Tongue (tissue), 2 donors: Measurements from ENCODE around the gene ARHGAP10. TPM values are rescaled to one million over a fixed set of nuclear protein-coding genes. Genes with fewer than 3 reads are reported as not detected.
A peak's percentile ranks its signal among the peaks of the same experiment; 100 is the strongest.

Experiments used
- DNase-seq: peaks from one replicate; pipeline ENCODE4 v3.0.0-alpha.2; 2015
- total RNA-seq: library from RNA; depleted of rRNA; stranded (reverse); fragments of >200 nt; gene quantifications from one replicate; pipeline ENCODE4 v1.2.3, GENCODE V29; 2014

Gene ARHGAP10
- total RNA-seq, 1 donor from 2014 or later: 87.4 TPM

DNA sequence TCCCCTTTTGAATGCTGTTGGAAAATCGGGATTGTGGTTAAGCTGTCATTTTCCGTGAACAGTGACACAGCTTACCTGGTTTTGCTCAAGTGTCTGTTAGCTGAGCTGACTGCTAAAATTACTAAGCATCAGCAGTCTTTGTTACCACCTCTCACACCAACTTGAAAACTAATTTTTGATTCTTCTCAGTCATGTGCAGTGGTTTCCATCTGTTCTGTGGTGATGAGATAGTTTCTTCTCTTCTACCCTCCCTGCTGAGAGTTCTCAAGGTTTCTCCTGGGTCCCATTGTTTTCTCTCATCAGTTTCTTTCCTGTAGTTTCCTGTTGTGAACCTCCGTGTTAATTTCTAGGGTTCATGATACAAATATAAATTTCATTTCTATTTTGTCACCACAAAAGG lies 225.6 kb downstream of the ARHGAP10 start:
- DNase-seq: no peak

DNA sequence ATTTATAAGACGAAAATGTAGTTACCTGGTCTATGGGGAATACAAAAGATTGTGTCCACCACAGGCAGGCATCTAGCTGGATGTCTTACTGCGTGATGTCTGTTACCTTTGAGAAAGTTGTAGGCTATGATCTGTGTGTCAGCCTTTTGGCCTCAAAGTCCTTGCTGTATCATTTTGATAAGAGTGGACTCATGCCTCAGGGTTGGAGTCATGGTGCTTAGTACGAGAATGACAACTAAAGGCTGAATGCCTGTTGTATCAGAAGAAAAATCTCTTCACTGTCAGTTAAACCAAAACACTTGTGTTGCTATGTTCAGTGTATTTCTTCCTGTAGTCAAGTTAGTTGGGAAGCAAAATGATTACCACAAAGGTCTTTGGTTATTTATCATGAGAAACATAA lies 226.2 kb downstream of the ARHGAP10 start:
- DNase-seq: no peak

DNA sequence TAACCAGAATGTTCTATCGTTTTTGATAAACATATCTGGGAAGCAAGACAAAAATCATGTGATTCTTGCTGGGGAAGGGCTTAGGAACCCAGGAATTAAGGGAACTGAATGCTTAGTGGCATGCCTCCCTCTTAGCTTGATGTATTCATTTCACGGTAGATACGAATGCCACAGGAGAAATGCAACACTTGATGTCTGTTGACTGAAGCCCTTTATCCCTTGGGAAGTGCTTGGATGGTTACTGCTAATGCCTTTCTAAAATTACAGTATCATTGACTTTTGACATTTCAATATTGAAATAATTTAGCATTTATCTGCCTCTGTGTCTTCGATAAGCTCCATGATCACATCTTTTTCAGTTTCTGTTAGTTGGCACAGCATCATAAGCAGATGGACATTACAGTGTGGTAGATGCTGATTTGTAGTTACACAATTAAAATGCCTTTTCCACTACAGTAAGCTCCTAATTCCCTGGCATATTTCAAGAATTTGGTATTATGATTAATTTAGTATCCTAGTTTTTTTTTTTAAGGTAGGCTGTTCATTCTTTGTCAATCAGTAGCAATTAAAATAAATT lies 226.7 kb downstream of the ARHGAP10 start:
- peak; percentile 56 for DNase-seq

DNA sequence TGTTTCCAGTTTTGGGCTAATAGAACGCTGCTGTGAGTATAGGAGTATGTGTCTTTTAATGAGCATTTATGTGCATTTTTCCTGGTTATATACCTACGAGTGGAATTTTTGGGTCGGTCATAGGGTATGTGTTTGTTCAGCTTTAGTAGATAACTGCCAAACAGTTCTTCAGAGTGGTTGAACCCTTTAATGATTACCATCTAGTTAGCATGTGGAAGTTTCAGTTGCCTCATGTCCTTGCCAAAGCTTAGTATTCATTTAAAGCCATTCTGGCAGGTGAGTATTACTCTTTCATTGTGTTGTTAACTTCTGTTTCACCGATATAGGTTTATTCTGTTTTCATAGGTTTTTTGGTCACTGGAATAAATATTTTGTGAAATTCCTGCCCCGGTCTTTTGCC lies 229.1 kb downstream of the ARHGAP10 start:
- DNase-seq: no peak

DNA sequence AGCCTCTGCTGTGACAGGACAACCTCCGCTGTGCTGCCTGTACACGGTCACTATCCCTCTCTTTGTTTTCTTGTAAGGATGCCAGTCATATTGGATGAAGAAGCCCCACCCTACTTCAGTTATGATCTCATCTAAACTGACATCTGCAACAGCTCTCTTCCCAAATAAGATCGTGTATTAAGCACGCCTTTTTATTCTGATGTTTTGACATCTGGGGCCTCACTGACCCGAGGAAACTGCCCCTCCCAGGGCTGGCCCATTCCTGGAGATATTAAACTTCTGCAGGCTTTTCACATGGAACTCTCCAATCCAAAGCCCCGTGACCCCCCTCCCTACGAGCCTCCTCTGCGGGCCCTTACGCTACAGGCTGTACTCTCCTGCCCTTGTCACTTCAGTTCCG lies 232.0 kb downstream of the ARHGAP10 start:
- DNase-seq: no peak

DNA sequence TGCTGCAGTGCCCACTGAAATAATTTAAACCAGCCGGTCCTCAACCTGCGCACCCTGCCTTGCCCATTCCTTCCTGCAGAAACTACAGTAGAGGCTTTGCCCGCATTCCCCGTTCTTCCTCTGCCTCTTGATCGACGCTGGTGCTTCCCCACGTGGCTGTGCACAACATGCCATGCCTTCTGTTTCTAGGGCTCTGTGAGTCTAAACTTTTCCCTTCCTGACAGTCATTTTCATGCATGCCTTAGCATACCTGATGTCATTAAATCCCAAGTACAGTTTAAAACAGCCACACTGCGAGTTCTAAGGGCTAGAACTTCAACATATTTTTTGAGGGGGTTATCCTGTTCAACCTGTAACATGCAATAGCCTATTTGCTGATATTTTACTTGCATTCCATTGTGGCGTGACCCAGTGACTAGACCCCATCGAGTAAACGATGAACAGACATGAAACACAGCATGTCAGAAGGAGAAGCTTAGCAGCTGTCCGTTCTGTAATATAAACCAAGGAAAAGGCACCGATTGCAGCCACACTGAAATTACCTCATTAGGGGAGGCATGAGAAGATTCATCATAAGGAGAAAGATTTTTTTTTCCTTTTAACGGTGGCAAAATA lies 232.5 kb downstream of the ARHGAP10 start:
- DNase-seq: peak; percentile 50

DNA sequence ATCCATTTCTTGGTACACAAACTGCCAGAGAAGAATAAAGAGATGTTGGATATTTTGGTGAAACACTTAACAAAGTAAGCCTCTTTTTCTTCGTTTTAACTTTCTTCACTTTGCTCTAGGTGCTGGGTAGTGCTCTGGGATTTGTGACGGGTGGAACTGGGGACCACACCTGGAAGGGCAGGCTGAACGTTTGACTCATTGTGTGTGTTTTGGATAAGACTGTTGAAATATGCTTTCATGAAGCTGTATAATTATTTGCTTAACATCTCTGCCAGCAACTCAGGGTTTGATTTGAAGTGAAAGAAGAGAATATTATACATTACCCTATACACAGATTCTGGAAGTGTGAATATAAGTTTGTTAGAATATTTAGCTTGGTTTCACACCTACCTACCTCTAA lies 233.2 kb downstream of the ARHGAP10 start:
- peak; percentile 58 for DNase-seq

DNA sequence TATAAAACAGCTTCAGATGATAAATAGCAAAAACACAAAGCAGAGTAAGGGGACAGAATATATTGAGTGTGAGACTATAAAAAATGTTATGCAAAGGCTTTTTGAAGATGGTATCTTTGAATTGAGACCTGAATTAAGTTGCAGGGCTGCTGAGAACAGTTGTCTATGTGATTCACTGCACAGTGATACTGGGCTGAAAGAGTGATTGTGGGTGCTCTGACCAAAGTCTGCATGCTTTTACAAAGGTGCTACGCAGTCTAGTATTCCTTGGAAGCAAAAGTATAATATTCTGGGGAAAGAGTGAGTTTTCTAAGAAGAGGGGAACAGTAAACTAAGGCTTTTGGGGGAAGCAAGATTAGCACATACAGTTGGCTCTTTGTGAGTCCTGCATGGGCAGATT lies 234.0 kb downstream of the ARHGAP10 start:
- no peak for DNase-seq

DNA sequence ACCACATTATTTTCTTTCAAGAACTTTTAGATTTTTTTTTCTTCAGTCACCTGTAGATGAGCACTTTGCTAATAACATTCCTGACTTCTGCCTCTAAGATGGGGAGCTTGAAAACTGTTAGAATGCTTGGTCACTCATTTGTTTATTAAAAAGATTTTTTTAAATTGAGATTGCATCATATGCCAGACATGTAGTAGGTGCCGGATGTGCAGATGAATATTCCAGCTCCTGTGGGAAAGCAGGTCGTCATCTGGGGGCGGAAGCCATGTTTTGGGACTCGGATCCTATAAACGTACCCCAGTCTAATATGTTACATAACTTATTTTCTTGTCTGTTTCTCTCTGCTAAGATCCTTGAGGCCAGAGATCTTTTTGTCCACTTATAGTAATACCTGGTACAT lies 236.8 kb downstream of the ARHGAP10 start:
- DNase-seq: no peak

DNA sequence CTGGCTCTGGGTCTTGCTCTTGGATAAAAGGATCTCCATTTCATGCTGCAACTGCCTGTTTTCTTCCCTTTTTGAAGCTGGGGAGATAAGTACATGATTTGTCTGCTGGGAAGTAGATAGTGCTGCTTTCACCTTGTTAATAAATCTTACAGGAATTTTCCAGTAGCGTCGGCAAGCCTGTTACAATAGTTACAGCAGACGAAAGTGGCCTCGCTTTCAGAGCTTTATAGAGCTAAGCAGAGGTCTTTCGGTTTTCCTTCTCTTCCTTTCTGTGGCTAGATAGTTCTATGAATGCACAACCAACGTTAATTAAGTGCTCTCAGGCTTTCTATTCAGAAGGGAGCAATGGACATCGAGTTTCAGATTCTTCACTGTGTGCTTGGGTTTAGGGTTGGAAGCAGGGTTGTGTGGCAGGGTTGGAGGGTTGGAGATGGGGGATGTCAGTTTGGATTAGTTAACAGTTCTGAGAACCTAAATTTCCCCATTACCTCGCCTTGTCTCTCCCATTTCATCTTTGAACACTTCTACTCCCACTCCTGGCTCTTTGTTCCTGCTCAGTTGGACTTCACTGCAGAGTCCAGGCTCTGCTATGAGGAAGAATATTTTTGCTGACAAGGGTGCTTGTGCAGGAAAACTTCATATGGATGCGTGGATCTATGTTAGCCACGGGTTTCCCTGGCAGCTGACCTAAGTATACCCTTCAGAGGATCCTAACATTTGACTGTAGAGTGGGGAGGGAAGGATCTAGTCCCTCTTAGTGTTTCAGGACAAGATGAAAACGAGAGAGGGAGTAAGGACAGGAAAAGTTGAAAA lies 237.9 kb downstream of the ARHGAP10 start:
- DNase-seq: no peak

DNA sequence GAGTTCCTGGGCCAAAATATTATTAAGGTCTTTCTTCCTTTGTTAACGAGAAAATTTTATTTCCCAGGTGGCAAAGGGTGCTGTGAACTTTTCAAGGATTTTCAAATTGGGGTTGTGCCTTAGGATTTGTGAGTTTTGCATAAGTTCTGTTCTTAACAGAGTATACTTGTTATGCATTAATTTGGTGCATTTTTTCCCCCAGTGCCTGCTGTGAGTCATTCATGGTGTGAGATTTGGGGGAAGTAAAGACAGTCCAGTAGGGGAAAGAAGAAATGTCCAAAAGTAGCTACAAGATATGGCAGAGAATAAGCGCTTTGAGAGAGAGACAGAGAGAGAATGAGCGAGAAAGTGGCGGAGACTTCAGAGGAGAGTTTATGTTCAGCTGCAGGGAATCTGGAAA lies 239.2 kb downstream of the ARHGAP10 start:
- DNase-seq: no peak

DNA sequence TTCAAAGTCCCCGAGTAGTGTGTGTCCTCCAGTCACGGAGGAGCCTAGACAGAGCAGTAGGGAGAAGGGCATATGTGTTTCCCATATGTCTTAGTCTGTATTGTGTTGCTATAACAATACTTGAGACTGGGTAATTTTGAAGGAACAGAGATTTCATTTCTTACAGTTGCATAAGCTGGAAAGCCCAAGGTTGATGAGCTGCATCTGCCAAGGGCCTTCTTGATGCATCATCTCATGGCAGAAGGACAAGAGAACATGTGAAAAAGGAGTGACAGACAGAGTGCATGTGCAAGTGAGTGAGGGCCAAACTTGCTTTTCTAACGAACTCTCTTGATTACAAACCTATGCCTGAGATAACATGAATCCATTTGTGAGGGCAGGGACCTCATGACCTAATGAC lies 243.4 kb downstream of the ARHGAP10 start:
- no peak for DNase-seq

DNA sequence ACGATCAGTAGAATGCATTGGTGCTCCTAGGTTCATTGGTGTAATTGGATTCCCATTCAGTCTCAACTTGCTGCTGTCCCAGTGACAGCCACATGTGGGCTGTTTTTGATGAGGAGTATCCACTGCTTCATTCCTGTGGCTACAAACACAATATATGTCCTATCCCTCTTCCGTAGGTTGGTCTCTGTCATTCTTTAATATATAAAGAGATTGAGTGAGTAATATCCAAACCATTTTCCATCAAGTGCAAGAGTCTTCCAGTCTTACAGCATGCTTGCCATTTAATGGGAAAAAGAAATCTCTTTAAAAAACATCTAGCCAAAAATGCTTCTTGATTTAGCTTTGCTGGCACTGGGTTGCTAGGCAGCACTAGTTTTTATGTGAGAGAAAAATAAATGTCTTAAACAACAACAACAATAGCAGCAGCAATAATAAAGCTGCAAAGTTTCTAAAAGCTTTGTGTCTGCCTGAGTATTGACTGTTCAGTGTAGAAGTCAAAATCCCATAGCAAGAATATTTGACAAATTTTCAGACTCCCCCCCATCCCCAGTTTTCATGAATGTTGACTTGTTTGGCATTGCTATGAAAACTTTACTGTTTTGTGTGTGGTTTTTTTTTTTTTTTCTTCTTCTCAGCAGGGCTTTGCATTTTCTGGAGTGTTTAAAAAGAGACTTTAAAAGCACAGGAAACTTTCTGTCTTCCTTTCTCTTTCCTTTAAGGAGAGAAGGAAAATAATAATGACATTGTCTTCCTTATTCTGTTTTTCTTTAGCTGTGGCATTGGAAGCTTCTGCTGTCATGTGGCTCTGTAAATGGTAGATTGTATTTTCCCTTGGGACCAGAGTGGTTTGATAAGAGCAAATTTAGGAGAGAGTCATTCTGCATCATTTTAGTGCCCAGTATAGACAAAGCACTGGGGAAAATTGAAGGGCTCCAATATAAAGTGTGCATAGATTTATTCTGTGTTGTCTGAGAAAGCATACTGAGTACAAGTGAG lies 244.3 kb downstream of the ARHGAP10 start:
- no peak for DNase-seq

DNA sequence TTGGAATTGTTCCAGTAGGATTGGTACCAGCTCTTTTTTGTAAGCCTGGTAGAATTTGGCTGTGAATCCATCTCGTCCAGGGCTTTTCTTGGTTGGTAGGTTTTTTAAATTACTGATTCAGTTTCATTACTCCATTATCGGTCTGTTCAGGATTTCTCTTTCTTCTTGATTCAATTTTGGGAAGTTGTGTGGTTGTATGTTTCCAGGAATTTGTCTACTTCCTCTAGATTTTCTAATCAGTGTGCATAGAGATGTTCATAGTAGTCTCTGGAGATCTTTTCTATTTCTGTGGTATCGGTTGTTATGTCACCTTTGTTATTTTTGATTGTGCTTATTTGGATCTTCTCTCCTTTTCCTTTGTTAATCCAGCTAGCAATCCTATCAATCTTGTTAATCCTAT lies 248.7 kb downstream of the ARHGAP10 start:
- no peak for DNase-seq

DNA sequence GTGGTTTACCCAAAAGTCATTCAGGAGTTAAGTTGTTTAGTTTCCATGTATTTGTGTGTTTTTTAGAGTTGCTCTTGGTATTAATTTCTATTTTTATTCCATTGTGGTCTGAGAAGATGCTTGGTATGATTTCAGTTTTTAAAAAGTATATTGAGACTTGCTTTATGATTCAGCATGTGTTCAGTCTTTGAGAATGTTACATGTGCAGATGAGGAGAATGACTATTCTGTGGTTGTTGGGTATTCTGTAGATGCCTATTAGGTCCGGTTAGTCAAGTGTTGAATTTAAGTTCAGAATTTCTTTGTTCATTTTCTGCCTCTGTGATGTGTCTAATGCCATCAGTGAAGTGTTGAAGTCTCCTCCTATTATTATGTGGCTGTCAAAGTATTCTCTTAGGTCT lies 249.4 kb downstream of the ARHGAP10 start:
- DNase-seq: no peak

DNA sequence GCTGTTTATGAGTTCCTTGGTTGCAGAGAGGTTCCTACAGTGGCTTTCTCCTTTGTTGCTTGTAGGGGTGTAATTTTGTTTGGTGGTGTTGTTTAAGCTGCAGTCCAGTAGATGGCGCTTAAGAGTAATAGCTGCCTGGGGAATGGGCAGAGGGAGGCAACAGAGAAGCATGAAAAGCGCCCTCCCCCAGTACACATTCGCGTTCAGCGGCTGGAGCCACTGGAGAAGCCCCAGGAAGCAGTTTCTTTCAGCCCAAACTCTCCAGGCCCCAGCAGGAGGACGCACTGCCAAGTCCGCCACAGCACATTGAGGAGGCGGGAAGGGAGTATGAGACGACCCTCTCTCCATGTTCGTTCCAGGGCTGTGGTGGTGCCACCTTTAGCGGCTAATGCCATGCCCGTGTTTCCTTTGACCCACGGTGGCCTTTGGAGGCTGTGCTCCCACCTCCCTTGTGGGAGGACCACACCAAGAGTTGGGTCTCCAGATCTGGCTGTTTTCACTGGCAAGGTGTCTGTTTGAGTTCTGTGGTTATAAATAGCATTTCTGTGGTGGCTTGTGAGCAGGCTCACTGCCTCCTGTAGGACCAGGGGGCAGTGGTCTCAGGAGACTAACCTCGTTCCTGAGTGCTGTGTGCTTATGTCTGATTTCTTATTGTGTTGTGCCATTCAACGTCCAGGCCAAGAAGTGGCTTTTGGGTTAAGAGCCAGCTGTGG lies 252.3 kb downstream of the ARHGAP10 start:
- DNase-seq: no peak

DNA sequence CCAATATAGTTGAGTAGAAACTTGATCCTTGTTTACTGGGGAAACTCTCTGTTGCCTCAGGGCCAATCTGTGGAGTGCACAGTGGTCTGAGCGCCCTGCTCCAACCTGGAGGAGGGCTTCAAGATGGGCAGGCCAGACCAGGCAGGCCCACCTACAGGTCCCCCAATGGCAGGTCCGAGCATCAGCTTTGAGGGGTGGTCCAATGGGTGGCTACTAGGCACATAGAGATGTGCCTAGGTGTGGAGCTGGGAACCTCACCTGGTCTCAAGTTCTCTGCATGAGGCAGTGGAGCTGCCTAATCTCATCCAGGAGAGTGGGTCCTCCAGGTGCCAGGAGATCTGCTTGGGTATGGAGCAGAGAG lies 252.9 kb downstream of the ARHGAP10 start:
- no peak for DNase-seq

DNA sequence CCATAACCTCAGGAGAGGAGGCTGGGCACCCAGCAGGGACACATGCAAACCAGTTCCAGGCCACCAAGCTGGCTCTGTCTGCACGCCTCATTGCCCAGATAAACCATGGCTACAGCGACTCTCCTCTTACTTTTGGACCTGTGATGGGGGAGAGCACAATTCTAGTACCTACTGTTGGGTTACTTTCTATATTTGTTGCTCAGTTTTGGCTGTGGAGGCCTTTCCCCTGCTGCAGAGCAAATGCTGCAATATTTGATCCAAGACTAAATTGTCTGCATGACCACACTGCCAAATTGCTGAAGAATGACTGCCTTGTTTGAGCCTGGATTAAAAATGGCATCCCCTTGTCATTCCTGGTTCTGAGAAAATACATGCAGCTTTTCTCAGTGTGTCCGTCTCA lies 253.5 kb downstream of the ARHGAP10 start:
- DNase-seq: no peak

DNA sequence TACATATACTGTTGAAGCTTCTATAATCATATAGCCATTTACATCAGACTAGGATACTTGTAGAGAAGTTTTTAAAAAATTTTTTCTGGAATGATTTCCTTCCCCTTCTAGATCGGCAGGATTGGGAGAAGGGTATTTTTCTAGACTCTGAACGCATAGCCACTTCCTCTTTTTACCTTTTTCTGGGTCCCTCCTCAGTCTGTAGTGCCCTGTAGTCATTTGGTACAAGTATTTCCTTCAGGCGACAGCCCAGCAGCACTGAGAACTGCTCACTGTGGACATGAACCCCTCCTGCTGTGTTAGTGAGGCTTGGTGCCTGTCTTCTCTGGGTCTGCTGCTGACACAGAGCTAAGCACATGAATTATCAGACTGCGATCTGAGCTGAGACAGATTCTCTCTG lies 255.4 kb downstream of the ARHGAP10 start:
- no peak for DNase-seq

DNA sequence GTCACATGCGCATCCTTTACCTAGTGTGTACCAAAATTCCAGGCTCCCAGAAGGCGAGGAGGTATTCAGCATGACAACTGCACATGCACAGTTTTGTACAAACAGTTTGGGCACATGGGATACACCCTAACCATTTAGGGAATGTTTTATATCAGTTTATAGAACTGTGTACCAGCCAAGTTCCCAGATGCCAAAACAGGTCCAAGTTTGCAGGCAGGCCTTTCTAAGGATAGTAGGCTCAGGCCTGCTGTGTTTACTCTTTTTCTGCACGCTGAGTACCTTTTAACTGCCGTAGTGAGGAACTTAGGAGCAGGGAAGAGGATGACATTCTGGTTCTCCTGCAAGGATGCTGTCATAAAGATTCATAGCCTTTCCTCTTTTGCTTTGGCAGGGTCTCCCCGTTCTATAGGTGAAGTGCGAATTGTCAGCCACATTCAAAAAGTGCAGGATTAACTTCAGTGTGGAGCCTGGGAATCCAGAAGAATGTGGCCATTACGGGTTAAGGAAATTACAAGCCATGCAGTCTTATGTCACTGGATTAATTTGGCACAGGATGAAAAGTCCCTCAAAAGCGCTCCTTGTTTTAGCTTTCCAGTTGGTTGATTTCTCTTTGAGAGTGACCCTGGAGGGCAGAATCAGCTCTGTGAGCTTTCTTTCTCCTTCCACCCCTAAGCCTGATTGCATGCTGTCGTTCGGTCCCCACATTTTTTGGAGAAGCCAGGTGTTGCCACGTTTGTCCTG lies 259.8 kb downstream of the ARHGAP10 start:
- DNase-seq: no peak

DNA sequence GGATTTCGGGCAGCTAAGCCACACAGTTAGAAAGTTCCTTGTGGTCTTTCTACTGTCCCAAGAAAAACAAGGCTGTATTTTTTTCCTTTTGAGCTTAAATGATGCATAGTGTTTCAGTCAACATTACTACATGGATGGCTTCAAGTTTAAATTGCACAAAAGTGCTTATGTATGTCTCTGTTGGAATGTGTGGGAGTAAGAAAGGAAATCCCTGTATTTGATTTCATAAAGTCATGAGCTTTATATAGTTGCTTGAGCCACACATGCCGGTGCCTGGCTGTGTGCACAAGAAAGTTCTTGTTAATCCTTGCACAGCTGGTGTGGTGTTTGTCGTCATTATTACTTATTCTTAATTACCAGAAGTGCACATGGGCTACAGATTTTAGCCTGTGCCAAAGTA lies 262.2 kb downstream of the ARHGAP10 start:
- DNase-seq: peak; percentile 78
